Testis (tissue), 2 donors: ENCODE results near the gene RILPL1.
"Not testable (repeated sequence)": the region's sequence is repeated elsewhere in the genome, so short reads cannot be mapped to it uniquely, and the experiment has no call there.

Source experiments
- POLR2A ChIP-seq: fragments of 450-650 bp; IDR thresholded peaks from one replicate; pipeline ENCODE4 v1.6.1; 2017; ENCODE audit warnings: antibody characterized with exemption, mild to moderate bottlenecking, moderate library complexity
- TF ChIP-seq, protein P1 (sequence below), 3 experiments: fragments of 450-650 bp in 2 of 3; fragments of 200-600 bp in 1 of 3; sonication (generic) in 1 of 3; IDR thresholded peaks; one replicate each; pipeline ENCODE4 v1.5.1; 2016 to 2019; ENCODE audit warnings: antibody characterized with exemption in 3 of 3, mild to moderate bottlenecking in 2 of 3, moderate library complexity in 1 of 3

DNA sequence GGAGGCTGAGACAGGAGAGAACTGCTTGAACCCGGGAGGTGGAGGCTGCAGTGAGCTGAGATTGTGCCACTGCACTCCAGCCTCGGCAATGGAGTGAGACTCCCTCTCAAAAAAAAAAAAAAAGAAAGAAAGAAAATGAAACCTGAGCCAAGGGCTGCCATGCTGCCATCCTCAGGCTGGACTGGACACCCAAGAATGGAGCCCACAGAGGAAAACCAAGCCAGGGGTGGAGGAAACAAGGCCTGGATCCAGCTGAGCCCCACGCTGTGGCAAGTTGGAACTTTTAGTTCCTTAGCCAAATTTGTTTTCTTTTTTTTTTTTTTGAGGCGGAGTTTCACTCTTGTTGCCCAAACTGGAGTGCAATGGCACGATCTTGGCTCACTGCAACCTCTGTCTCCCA, 52.3 kb downstream of the RILPL1 start:
- TF ChIP-seq POLR2A: not testable (repeated sequence)
- TF ChIP-seq, protein P1, sequence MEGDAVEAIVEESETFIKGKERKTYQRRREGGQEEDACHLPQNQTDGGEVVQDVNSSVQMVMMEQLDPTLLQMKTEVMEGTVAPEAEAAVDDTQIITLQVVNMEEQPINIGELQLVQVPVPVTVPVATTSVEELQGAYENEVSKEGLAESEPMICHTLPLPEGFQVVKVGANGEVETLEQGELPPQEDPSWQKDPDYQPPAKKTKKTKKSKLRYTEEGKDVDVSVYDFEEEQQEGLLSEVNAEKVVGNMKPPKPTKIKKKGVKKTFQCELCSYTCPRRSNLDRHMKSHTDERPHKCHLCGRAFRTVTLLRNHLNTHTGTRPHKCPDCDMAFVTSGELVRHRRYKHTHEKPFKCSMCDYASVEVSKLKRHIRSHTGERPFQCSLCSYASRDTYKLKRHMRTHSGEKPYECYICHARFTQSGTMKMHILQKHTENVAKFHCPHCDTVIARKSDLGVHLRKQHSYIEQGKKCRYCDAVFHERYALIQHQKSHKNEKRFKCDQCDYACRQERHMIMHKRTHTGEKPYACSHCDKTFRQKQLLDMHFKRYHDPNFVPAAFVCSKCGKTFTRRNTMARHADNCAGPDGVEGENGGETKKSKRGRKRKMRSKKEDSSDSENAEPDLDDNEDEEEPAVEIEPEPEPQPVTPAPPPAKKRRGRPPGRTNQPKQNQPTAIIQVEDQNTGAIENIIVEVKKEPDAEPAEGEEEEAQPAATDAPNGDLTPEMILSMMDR (IDR thresholded peaks at IDR 0.05): not testable (repeated sequence)
